GM12873 (cell line): ENCODE measurements around the gene DSCAML1.

Experiments
- CTCF ChIP-seq: IDR thresholded peaks from 2 replicates; pipeline ENCODE4 v1.5.1; 2012; ENCODE audit warnings: low read depth, mild to moderate bottlenecking, moderate library complexity, low read length, control low read depth; ENCODE audit not compliant: insufficient read depth; ENCODE audit errors: missing control alignments

Gene DSCAML1

GRCh38 chr11:117733316-117733715 is 63.7 kb downstream of the DSCAML1 start:
- TF ChIP-seq CTCF, result no peak

- TF ChIP-seq CTCF, result no peak
Measured at GRCh38 chr11:117731722-117732290, 65.2 kb downstream of the DSCAML1 start.

GRCh38 chr11:117730208-117730800 is 66.7 kb downstream of the DSCAML1 start:
- no peak for TF ChIP-seq CTCF

DNA sequence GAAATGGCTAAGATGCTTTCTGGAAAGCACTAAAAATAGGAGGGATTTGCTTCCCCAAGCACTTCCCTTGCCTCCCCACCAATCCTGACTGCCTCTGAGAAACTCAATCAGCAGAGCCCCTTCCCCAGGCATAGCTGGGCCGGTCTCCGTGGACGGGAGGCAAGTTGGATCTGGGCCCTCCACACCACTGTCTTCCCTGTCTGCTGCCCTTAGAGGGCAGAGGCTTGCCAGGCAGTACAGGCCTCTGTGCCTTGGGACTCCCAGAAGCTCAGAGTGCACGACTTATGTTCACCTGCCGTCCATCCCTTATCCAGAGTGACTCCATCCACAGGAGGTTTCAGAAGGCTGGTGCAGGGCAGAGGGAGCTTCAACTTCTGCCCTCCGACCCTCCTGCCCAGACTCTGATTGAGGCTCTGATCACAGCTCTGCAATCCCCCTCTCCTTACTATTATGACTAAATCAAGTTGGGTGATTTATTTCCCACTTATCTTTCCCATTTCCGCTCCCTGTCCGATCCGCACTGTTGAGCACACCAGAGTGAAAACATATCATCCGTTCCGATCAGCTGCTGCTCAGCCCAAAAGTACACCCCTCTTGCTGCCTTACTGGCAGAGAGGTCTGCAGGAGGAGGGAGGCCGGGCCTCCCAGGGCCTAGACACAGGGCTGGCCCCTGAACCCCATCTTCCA is 71.8 kb downstream of the DSCAML1 start:
- TF ChIP-seq CTCF, result no peak

DNA sequence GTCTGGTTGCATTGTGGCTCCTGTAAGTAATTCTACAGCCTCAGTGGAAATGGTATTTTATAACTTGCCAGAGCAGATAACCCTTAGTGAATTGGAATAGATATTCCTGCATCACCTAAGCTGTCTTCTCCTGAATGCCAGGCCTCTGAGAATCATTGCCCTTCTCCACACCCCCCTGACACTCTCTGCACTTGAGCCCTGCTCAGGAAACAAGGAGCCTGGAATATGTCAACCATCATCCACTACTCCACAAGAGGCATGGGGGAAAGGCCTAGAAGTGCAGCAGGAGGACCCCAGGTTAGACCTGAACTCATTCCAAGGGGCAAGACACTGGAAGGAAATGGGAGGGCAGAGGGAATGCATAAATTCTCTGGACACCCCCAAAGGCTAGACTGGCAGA is 72.4 kb downstream of the DSCAML1 start:
- no peak for TF ChIP-seq CTCF

GRCh38 chr11:117724104-117724503 is 72.9 kb downstream of the DSCAML1 start:
- TF ChIP-seq CTCF, result no peak

GRCh38 chr11:117723277-117724024 is 73.6 kb downstream of the DSCAML1 start:
- no peak for TF ChIP-seq CTCF
